Measurements from ENCODE around the gene IPO9. TPM values are rescaled to one million over a fixed set of nuclear protein-coding genes. Genes with fewer than 3 reads are reported as not detected.

The IPO9 gene
- total RNA-seq, 1 experiment from 2014 or later, result 106 TPM

- Histone ChIP-seq H3K36me3 (ENCODE audit: control insufficient read depth, insufficient read depth, low read length) (no peaks in the 10 kb centered on the region), H3K4me1 (ENCODE audit: control insufficient read depth, insufficient read depth, low read length) (no peaks in the 10 kb centered on the region), H3K9me3 (ENCODE audit: control insufficient read depth, insufficient read depth, low read depth, low read length) (no peaks in the 10 kb centered on the region), H3K4me3 (ENCODE audit: low read depth in 2 of 2, low read length in 2 of 2) (no peak overlapping the region), H3K27me3 (ENCODE audit: control insufficient read depth, insufficient read depth, low read length) (no peaks in the 10 kb centered on the region), H3K27ac (ENCODE audit: low read length) (no peak overlapping the region)
- TF ChIP-seq SIN3A (IDR thresholded peaks at IDR 0.05; ENCODE audit: borderline replicate concordance, insufficient read depth, low read depth, low read length), result no peak
- TF ChIP-seq, protein P1, sequence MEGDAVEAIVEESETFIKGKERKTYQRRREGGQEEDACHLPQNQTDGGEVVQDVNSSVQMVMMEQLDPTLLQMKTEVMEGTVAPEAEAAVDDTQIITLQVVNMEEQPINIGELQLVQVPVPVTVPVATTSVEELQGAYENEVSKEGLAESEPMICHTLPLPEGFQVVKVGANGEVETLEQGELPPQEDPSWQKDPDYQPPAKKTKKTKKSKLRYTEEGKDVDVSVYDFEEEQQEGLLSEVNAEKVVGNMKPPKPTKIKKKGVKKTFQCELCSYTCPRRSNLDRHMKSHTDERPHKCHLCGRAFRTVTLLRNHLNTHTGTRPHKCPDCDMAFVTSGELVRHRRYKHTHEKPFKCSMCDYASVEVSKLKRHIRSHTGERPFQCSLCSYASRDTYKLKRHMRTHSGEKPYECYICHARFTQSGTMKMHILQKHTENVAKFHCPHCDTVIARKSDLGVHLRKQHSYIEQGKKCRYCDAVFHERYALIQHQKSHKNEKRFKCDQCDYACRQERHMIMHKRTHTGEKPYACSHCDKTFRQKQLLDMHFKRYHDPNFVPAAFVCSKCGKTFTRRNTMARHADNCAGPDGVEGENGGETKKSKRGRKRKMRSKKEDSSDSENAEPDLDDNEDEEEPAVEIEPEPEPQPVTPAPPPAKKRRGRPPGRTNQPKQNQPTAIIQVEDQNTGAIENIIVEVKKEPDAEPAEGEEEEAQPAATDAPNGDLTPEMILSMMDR (IDR thresholded peaks at IDR 0.05), result no peak
- in situ Hi-C loops (cut with HindIII; ENCODE audit: low pct_unique_long_range_greater_than_20kb, low sequenced_read_pairs), result no loop called here
- ATAC-seq (no peak), DNase-seq (ENCODE audit: low read depth, low spot score) (no peak)
- POLR2A ChIA-PET, result no interaction called here
- intact Hi-C loops (cut with micrococcal nuclease; ENCODE audit: unreplicated experiment), result no loop called here
- no TSS peak for BruUV-seq (replicated peaks)
- CTCF ChIA-PET, result no interaction called here
Measured at GRCh38 chr1:201806801-201807200, 22.2 kb upstream of the IPO9 start.

DNA sequence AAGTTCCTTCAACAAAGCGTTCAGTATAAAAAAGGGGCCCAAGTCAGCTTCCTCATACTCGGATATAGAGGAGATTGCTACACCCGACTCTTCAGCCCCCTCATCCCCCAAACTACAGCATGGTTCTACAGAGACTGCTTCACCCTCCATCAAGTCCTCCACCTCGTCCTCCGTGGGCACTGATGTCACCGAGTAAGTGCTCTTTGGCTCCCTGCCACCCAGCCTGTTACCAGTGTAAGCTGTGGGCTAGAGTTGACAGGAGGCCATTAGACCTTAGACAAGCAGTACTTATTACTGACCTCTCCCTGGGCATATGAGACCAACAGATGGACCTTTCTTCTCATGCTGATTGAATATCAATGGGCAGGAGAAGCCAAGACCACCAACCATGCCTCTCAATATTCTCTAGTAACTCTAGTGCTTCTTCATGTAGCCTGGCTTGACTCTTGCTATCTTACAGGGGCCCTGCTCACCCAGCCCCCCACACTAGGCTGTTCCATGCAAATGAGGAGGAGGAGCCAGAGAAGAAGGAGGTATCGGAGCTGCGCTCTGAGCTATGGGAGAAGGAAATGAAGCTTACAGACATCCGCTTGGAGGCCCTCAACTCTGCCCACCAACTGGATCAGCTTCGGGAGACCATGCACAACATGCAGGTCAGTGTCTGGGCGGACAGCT, 20.9 kb upstream of the IPO9 start:
- Histone ChIP-seq H3K9me3 (ENCODE audit: control insufficient read depth, insufficient read depth, low read depth, low read length) (no peaks in the 10 kb centered on the region), H3K4me1 (ENCODE audit: control insufficient read depth, insufficient read depth, low read length) (no peaks in the 10 kb centered on the region), H3K36me3 (ENCODE audit: control insufficient read depth, insufficient read depth, low read length) (no peaks in the 10 kb centered on the region), H3K4me3 (ENCODE audit: low read depth in 2 of 2, low read length in 2 of 2) (no peak overlapping the region), H3K27ac (ENCODE audit: low read length) (no peak overlapping the region), H3K27me3 (ENCODE audit: control insufficient read depth, insufficient read depth, low read length) (no peaks in the 10 kb centered on the region)
- ATAC-seq (no peak), DNase-seq (ENCODE audit: low read depth, low spot score) (no peak)
- TF ChIP-seq REST (IDR thresholded peaks at IDR 0.05; ENCODE audit: insufficient read depth in 1 of 2, low read depth in 2 of 2, low read length in 1 of 2) (no peak), TCF7L2 (IDR thresholded peaks at IDR 0.05; ENCODE audit: low read depth, low read length) (no peak), SIN3A (IDR thresholded peaks at IDR 0.05; ENCODE audit: borderline replicate concordance, insufficient read depth, low read depth, low read length) (no peak), POLR2AphosphoS5 (IDR thresholded peaks at IDR 0.05; ENCODE audit: low read depth, low read length) (no peak)
- TF ChIP-seq, protein P1 (IDR thresholded peaks at IDR 0.05), result no peak
- intact Hi-C loops (cut with micrococcal nuclease; ENCODE audit: unreplicated experiment), result no loop called here
- BruUV-seq (replicated peaks), result no TSS peak
- ChIA-PET POLR2A (no interaction called here), CTCF (no interaction called here)
- in situ Hi-C loops (cut with HindIII; ENCODE audit: low pct_unique_long_range_greater_than_20kb, low sequenced_read_pairs), result no loop called here
